Thoracic aorta (tissue), 2 donors: ENCODE data around the gene PCBP2. TPM values are rescaled to one million over a fixed set of nuclear protein-coding genes. Genes with fewer than 3 reads are reported as not detected.

ENCODE experiments used
- ATAC-seq: fragments of 150-250 bp; one replicate; pipeline ENCODE4 v1.8.0; 2017; ENCODE audit warnings: low read depth; ENCODE audit not compliant: insufficient number of reproducible peaks, low FRiP score
- DNase-seq: peaks from one replicate; pipeline ENCODE4 v3.0.0-alpha.2; 2020; ENCODE audit warnings: low spot score
- H3K27ac ChIP-seq, 2 donors: fragments of 200-600 bp; sonication (generic); 1 replicate in 1 of 2; 2 replicates in 1 of 2; pipeline ENCODE4 v1.5.1; 2016; ENCODE audit warnings: mild to moderate bottlenecking in 2 of 2, moderate library complexity in 2 of 2
- H3K27me3 ChIP-seq: fragments of 200-600 bp; sonication (generic); replicated peaks from 2 replicates; pipeline ENCODE4 v1.6.0; 2016; ENCODE audit warnings: mild to moderate bottlenecking; ENCODE audit not compliant: insufficient read depth
- H3K36me3 ChIP-seq: fragments of 200-600 bp; sonication (generic); one replicate; pipeline ENCODE4 v1.5.1; 2016
- H3K4me1 ChIP-seq, 2 donors: fragments of 200-600 bp; sonication (generic); 1 replicate in 1 of 2; 2 replicates in 1 of 2; pipeline versions ENCODE4 v1.5.1 to v1.6.0; 2016; ENCODE audit warnings: low read depth in 2 of 2, mild to moderate bottlenecking in 1 of 2; ENCODE audit not compliant: control insufficient read depth in 1 of 2
- H3K4me3 ChIP-seq: fragments of 200-600 bp; sonication (generic); 2 replicates; pipeline ENCODE4 v1.5.1; 2016; ENCODE audit warnings: mild to moderate bottlenecking
- H3K9me3 ChIP-seq: fragments of 200-600 bp; sonication (generic); 2 replicates; pipeline ENCODE4 v1.5.1; 2016
- CTCF ChIP-seq: fragments of 200-600 bp; sonication (generic); IDR thresholded peaks from one replicate; pipeline ENCODE4 v1.5.1; 2019; ENCODE audit warnings: antibody characterized with exemption
- total RNA-seq, 2 donors: library from RNA; depleted of rRNA; stranded (reverse); fragments of >200 nt; gene quantifications; one replicate each; pipeline versions ENCODE4 v1.1.0 to v1.2.3, GENCODE V29; 2016

The PCBP2 gene
- total RNA-seq, 2 donors from 2014 or later, result 326 to 466 TPM

- Histone ChIP-seq H3K27me3 (no peaks in the 10 kb centered on the region), H3K27ac (peak overlapping the region; percentile 83 to 90), H3K4me1 (peaks cover 10 to 25% of the 10 kb centered on the region in 2 donors), H3K36me3 (no peaks in the 10 kb centered on the region), H3K4me3 (peak overlapping the region; percentile 83), H3K9me3 (no peaks in the 10 kb centered on the region)
- DNase-seq (no peak), ATAC-seq (no peak)
- no peak for TF ChIP-seq CTCF
Observed at GRCh38 chr12:53492188-53492587, 40.3 kb downstream of the PCBP2 start.

- peak; percentile 92 for ATAC-seq
- no peaks in the 10 kb centered on the region for H3K9me3 ChIP-seq
- no peaks in the 10 kb centered on the region for H3K36me3 ChIP-seq
- H3K27me3 ChIP-seq, result no peaks in the 10 kb centered on the region
- peak overlapping the region; percentile 83 to 90 for H3K27ac ChIP-seq
- H3K4me3 ChIP-seq, result peak overlapping the region; percentile 83
- no peak for TF ChIP-seq CTCF
- DNase-seq, result peak; percentile 78
- peaks cover 10 to 26% of the 10 kb centered on the region in 2 donors for H3K4me1 ChIP-seq
Observed at GRCh38 chr12:53492830-53493609, 41.1 kb downstream of the PCBP2 start.

DNA sequence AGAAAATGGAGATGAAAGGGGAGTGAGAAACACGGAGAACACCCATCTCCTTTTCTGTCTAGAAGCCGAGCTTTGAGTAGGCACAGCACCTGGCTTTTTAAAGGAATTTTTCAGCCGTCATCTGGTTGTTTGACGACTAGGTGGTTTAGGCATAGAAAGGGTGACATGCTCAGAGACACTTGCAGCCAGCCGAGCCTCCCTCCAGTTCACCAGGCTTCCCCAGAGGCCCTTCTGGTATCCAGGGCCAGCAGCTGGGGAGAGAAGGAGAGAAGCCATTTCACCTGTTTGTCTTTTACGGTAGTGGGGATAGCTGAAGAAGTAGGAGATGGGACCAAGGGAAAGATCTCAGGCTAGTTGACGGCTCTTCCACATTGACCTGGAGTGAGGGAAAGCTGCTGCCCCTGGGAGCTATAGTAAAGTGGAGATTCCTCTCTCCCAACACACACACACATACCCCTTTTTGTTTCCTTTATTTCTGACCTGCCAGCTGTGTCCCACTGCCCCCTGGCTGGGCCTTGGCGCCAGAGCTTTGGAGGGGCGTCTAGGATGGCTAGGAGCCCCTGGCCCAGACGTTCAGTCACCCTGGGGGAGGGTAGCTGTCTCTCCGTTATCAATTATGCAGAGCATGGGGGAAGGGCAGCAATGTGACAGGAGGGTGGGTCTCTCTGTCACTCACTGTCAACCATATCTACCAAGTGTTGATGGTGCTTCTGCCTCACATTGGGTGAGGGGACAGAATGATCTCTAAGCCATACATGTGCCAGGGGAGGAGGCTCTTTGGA is 41.9 kb downstream of the PCBP2 start:
- Histone ChIP-seq H3K9me3 (no peaks in the 10 kb centered on the region), H3K27me3 (no peaks in the 10 kb centered on the region), H3K4me1 (peaks cover 13 to 34% of the 10 kb centered on the region in 2 donors), H3K4me3 (peak overlapping the region; percentile 83), H3K36me3 (no peaks in the 10 kb centered on the region), H3K27ac (peak overlapping the region; percentile 83 to 90)
- ATAC-seq, result no peak
- no peak for DNase-seq
- no peak for TF ChIP-seq CTCF

- Histone ChIP-seq H3K27me3 (no peaks in the 10 kb centered on the region), H3K4me1 (peaks cover 13 to 37% of the 10 kb centered on the region in 2 donors), H3K4me3 (no peak overlapping the region), H3K9me3 (no peaks in the 10 kb centered on the region), H3K27ac (no peak overlapping the region), H3K36me3 (no peaks in the 10 kb centered on the region)
- TF ChIP-seq CTCF, result no peak
- no peak for DNase-seq
- ATAC-seq, result no peak
Observed at GRCh38 chr12:53495903-53496751, 44.2 kb downstream of the PCBP2 start.

GRCh38 chr12:53496752-53497032 is 44.8 kb downstream of the PCBP2 start:
- H3K9me3 ChIP-seq, result no peaks in the 10 kb centered on the region
- no peaks in the 10 kb centered on the region for H3K36me3 ChIP-seq
- H3K27me3 ChIP-seq, result no peaks in the 10 kb centered on the region
- no peak for TF ChIP-seq CTCF
- ATAC-seq, result no peak
- DNase-seq, result no peak
- H3K27ac ChIP-seq, result no peak overlapping the region
- no peak overlapping the region for H3K4me3 ChIP-seq
- H3K4me1 ChIP-seq, result peaks cover 15 to 38% of the 10 kb centered on the region in 2 donors
